ENCODE measurements around the gene AIF1L.

The AIF1L gene

DNA sequence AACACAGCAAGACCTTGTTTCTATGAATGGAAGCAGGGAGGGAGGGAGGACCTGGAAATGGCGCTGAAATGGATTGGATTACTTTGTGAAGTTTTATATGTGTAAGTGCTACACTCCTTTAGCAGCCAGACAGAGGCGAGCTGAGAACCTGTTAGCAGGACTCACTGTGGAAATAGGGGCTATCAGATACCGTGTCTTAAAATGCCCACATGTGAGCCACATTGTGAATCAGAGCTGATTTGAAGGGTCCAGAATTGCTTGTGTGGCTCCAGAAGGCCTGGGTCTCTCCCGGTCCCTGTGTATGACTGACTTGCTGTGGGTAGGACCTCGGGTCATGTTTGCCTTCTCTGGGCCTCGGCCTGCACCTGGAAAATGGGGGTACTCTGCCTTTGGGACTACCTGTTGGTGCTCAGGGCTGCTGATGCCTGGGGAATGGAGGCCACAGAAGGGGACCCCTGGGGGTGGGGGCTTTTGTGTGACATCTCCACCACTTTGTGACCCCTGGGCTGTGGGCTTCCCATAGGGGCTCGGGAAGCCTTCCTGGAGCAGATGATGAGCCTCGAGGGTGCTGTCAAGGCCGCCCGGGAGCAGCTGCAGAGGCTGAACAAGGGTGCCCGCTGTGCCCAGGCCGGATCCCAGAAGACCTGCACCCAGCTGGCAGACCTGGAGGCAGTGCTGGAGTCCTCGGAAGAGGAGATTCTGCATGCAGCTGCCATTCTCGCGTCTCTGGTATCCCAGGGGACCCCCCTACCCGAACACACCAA is 24.0 kb upstream of the AIF1L start:
- Histone ChIP-seq H3K4me1 (ENCODE audit: low read length) (no peaks in the 10 kb centered on the region), H3K9ac (ENCODE audit: low read length) (no peak overlapping the region), H3K27me3 (replicated peaks; ENCODE audit: insufficient read depth, low read length) (peaks cover 94% of the 10 kb centered on the region), H3K36me3 (replicated peaks; ENCODE audit: insufficient read depth, low read length) (no peaks in the 10 kb centered on the region), H3K9me3 (replicated peaks; ENCODE audit: insufficient read depth, low read length) (no peaks in the 10 kb centered on the region), H3K4me3 (ENCODE audit: low read length) (no peak overlapping the region), H3K9me2 (replicated peaks; ENCODE audit: insufficient read depth, low read length) (no peaks in the 10 kb centered on the region), H3F3A (ENCODE audit: insufficient read depth, low read length) (no peaks in the 10 kb centered on the region), H4K20me1 (ENCODE audit: insufficient read depth, low read length) (no peaks in the 10 kb centered on the region), H3K79me2 (ENCODE audit: low read length) (no peaks in the 10 kb centered on the region), H3K27ac (ENCODE audit: low read length) (no peak overlapping the region), H3K4me2 (ENCODE audit: low read depth, low read length) (no peak overlapping the region), H2AFZ (ENCODE audit: low read length) (no peak overlapping the region)
- TF ChIP-seq EZH2 (optimal IDR thresholded peaks at IDR 0.05; ENCODE audit: low read depth, low read length) (no peak), EZH2phosphoT487 (IDR thresholded peaks at IDR 0.05; ENCODE audit: low read length) (no peak)
- TF ChIP-seq, protein P1, sequence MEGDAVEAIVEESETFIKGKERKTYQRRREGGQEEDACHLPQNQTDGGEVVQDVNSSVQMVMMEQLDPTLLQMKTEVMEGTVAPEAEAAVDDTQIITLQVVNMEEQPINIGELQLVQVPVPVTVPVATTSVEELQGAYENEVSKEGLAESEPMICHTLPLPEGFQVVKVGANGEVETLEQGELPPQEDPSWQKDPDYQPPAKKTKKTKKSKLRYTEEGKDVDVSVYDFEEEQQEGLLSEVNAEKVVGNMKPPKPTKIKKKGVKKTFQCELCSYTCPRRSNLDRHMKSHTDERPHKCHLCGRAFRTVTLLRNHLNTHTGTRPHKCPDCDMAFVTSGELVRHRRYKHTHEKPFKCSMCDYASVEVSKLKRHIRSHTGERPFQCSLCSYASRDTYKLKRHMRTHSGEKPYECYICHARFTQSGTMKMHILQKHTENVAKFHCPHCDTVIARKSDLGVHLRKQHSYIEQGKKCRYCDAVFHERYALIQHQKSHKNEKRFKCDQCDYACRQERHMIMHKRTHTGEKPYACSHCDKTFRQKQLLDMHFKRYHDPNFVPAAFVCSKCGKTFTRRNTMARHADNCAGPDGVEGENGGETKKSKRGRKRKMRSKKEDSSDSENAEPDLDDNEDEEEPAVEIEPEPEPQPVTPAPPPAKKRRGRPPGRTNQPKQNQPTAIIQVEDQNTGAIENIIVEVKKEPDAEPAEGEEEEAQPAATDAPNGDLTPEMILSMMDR (IDR thresholded peaks at IDR 0.05; ENCODE audit: low read length) = no peak
- DNase-seq = no peak

DNA sequence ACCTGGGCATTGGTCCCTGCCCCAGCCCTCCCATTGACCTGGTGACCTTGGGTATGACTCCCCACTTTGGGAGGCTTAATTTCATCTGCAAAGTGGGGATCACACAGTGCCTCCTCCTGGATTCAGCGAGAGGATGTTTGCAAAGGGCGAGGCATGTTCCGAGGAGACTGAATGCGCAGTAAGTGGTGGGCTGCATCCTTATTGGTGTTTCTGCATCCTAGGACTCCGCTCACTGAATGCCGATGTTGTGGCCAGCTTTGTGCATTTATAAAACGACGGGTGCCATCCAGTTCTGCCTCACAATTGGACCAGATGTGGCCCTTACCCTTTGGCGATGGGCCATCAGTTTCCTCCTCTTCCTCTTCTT is 23.5 kb upstream of the AIF1L start:
- Histone ChIP-seq H3K79me2 (ENCODE audit: low read length) (no peaks in the 10 kb centered on the region), H3F3A (ENCODE audit: insufficient read depth, low read length) (no peaks in the 10 kb centered on the region), H4K20me1 (ENCODE audit: insufficient read depth, low read length) (no peaks in the 10 kb centered on the region), H3K27me3 (replicated peaks; ENCODE audit: insufficient read depth, low read length) (peaks cover 94% of the 10 kb centered on the region), H3K9ac (ENCODE audit: low read length) (no peak overlapping the region), H3K9me3 (replicated peaks; ENCODE audit: insufficient read depth, low read length) (no peaks in the 10 kb centered on the region), H3K4me1 (ENCODE audit: low read length) (no peaks in the 10 kb centered on the region), H2AFZ (ENCODE audit: low read length) (no peak overlapping the region), H3K36me3 (replicated peaks; ENCODE audit: insufficient read depth, low read length) (no peaks in the 10 kb centered on the region), H3K4me2 (ENCODE audit: low read depth, low read length) (no peak overlapping the region), H3K9me2 (replicated peaks; ENCODE audit: insufficient read depth, low read length) (no peaks in the 10 kb centered on the region), H3K27ac (ENCODE audit: low read length) (no peak overlapping the region), H3K4me3 (ENCODE audit: low read length) (no peak overlapping the region)
- TF ChIP-seq, protein P1 (IDR thresholded peaks at IDR 0.05; ENCODE audit: low read length) = no peak
- no peak for TF ChIP-seq EZH2phosphoT487 (IDR thresholded peaks at IDR 0.05; ENCODE audit: low read length)
- no peak for DNase-seq

DNA sequence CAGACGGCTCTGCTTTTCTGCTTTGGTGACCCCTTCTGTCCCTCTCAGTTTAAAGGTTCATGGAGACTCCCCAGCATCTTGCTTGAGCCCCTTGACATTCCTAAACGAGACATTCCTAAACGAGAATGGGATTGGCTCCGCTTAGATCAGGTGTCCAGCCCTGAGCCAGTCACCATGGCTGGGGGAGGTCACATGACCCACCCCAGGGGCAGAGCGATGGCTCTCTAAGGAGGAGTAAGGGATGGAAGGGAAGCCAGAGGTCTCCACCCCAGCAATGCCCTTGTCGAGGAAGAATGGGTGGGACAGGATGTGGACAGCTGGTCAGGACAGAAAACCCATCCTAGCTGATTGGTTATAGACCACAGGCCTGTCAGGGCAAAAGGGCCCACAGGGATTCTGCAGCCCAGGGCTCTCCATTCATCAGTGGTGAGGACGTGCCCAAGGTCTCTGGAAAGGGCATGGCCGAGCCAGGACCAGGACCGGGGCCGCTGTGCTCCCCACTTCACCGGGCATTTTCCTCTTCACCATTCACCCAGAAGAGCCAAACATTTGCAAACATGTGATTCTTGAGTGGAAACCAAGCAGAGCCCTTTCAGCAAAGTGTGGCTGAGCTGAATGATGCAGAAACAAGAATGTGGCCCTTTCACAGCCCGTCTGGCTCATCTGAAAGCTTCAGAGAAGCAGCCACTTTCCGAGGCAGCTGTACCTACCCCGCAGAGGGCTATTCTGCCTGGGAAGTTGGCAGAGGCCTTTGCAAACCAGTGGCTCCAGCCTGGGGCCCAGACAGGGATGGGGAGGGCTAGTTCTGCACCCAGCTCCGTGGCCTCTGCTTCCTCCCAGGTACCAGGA is 19.8 kb upstream of the AIF1L start:
- no peak overlapping the region for H2AFZ ChIP-seq (ENCODE audit: low read length)
- no peaks in the 10 kb centered on the region for H4K20me1 ChIP-seq (ENCODE audit: insufficient read depth, low read length)
- TF ChIP-seq, protein P1 (IDR thresholded peaks at IDR 0.05; ENCODE audit: low read length) = no peak
- TF ChIP-seq EZH2 (optimal IDR thresholded peaks at IDR 0.05; ENCODE audit: low read depth, low read length) (no peak), EZH2phosphoT487 (IDR thresholded peaks at IDR 0.05; ENCODE audit: low read length) (no peak)
- no peaks in the 10 kb centered on the region for H3K9me2 ChIP-seq (replicated peaks; ENCODE audit: insufficient read depth, low read length)
- no peak overlapping the region for H3K27ac ChIP-seq (ENCODE audit: low read length)
- H3K4me3 ChIP-seq (ENCODE audit: low read length) = no peak overlapping the region
- H3K4me1 ChIP-seq (ENCODE audit: low read length) = no peaks in the 10 kb centered on the region
- no peaks in the 10 kb centered on the region for H3K79me2 ChIP-seq (ENCODE audit: low read length)
- no peak overlapping the region for H3K4me2 ChIP-seq (ENCODE audit: low read depth, low read length)
- no peaks in the 10 kb centered on the region for H3F3A ChIP-seq (ENCODE audit: insufficient read depth, low read length)
- H3K9ac ChIP-seq (ENCODE audit: low read length) = no peak overlapping the region
- DNase-seq = no peak
- H3K27me3 ChIP-seq (replicated peaks; ENCODE audit: insufficient read depth, low read length) = peaks cover 89% of the 10 kb centered on the region
- no peaks in the 10 kb centered on the region for H3K9me3 ChIP-seq (replicated peaks; ENCODE audit: insufficient read depth, low read length)
- H3K36me3 ChIP-seq (replicated peaks; ENCODE audit: insufficient read depth, low read length) = no peaks in the 10 kb centered on the region

Data from MM.1S (cell line).